Panc1 (cell line): Measurements from ENCODE around the gene SMG6. TPM values are rescaled to one million over a fixed set of nuclear protein-coding genes. Genes with fewer than 3 reads are reported as not detected.

Source experiments
- ATAC-seq: fragments of 200-7000 bp; cut with Tn5 transposase; 2 replicates; pipeline ENCODE4 v1.9.1; 2020; ENCODE audit warnings: mild to moderate bottlenecking, moderate library complexity
- BruUV-seq: library from RNA; stranded (reverse); fragments of 400-500 nt; replicated peaks from 2 replicates; lab custom pipeline; 2021; lab: Mats Ljungman, UMichigan
- CTCF ChIA-PET: fragments of 300-600 bp; sonication (Branson Sonifier 250); formaldehyde crosslinking; loops from one replicate; lab custom pipeline; 2022; ENCODE audit warnings: antibody characterized with exemption; lab: Charles Lee
- POLR2A ChIA-PET: fragments of 300-600 bp; sonication (Branson Sonifier 250); formaldehyde crosslinking; loops from one replicate; lab custom pipeline; 2022; ENCODE audit warnings: antibody characterized with exemption; lab: Charles Lee
- DNase-seq: peaks from one replicate; pipeline ENCODE4 v3.0.0-alpha.2; 2010; ENCODE audit warnings: low read depth, low spot score
- H3K27ac ChIP-seq: 2 replicates; pipeline ENCODE4 v1.5.1; 2011; ENCODE audit warnings: mild to moderate bottlenecking, low read length, inconsistent platforms
- H3K27me3 ChIP-seq: fragments of 200-500 bp; sonication (Bioruptor generic); 2 replicates; pipeline ENCODE4 v1.6.0; 2014; ENCODE audit warnings: low read length, inconsistent platforms; ENCODE audit not compliant: control insufficient read depth, insufficient read depth
- H3K36me3 ChIP-seq: fragments of 200-500 bp; sonication (Bioruptor generic); 2 replicates; pipeline ENCODE4 v1.5.1; 2014; ENCODE audit warnings: inconsistent platforms, mild to moderate bottlenecking, low read length, moderate library complexity; ENCODE audit not compliant: control insufficient read depth, insufficient read depth
- H3K4me1 ChIP-seq: 2 replicates; pipeline ENCODE4 v1.5.1; 2011; ENCODE audit warnings: inconsistent platforms, mild to moderate bottlenecking, low read length, moderate library complexity; ENCODE audit not compliant: control insufficient read depth, insufficient read depth
- H3K4me3 ChIP-seq, 2 experiments: 2 replicates each; pipeline ENCODE4 v1.5.1; 2011 to 2012; ENCODE audit warnings: low read depth in 2 of 2, low read length in 2 of 2, mild to moderate bottlenecking in 2 of 2, inconsistent platforms in 1 of 2, moderate library complexity in 1 of 2
- H3K9me3 ChIP-seq: fragments of 200-500 bp; sonication (Bioruptor generic); 2 replicates; pipeline ENCODE4 v1.5.1; 2014; ENCODE audit warnings: low read depth, mild to moderate bottlenecking, inconsistent platforms, low read length, moderate library complexity; ENCODE audit not compliant: control insufficient read depth, insufficient read depth
- POLR2AphosphoS5 ChIP-seq: IDR thresholded peaks from 2 replicates; pipeline ENCODE4 v1.6.1; 2012; ENCODE audit warnings: mild to moderate bottlenecking, low read depth, low read length, moderate library complexity
- SIN3A ChIP-seq: IDR thresholded peaks from 2 replicates; pipeline ENCODE4 v1.6.1; 2012; ENCODE audit warnings: low read depth, mild to moderate bottlenecking, low read length, moderate library complexity, borderline replicate concordance; ENCODE audit not compliant: insufficient read depth
- TCF7L2 ChIP-seq: IDR thresholded peaks from 2 replicates; pipeline ENCODE4 v1.6.1; 2011; ENCODE audit warnings: mild to moderate bottlenecking, low read depth, low read length, inconsistent platforms
- in situ Hi-C: cut with HindIII; loops from 2 replicates; pipeline ENCODE4 v1.10.0; 2016; ENCODE audit warnings: low sequenced_read_pairs, low pct_unique_long_range_greater_than_20kb
- intact Hi-C: fragments of 100-400 bp; cut with micrococcal nuclease; formaldehyde crosslinking; loops from one replicate; pipeline ENCODE4 v1.10.0; 2022; ENCODE audit not compliant: unreplicated experiment
- total RNA-seq: library from RNA; stranded (reverse); gene quantifications from one replicate; pipeline ENCODE4 v1.2.1, GENCODE V29; 2021; ENCODE audit not compliant: unreplicated experiment
- TF ChIP-seq, protein P1 (sequence below): fragments of 450-650 bp; IDR thresholded peaks from 2 replicates; pipeline ENCODE4 v1.5.1; 2017; ENCODE audit warnings: mild to moderate bottlenecking
- TF ChIP-seq, protein P2 (sequence below), 2 experiments: IDR thresholded peaks; 2 replicates each; pipeline ENCODE4 v1.6.1; 2011 to 2012; ENCODE audit warnings: low read depth in 2 of 2, control low read depth in 1 of 2, low read length in 1 of 2, mild to moderate bottlenecking in 1 of 2, moderate library complexity in 1 of 2; ENCODE audit not compliant: insufficient read depth in 1 of 2

Gene SMG6
- total RNA-seq, 1 experiment from 2014 or later, result 17.8 TPM

DNA sequence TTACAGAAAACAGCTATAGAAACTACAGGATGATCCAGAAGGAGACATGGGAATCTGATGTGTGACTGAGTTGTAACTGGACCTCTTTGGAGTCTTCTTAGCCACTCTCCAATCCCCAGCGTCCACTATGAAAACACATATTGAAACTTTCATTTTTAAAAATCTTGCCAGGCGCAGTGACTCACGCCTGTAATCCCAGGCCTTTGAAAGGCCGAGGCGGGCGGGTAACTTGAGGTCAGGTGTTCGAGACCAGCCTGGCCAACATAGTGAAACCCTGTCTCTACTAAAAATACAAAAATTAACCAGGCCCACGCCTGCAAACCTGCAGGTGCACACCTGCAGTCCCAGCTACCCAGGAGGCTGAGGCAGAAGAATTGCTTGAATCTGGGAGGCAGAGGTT lies 195.4 kb downstream of the SMG6 start:
- CTCF ChIA-PET, result no interaction called here
- ATAC-seq (no peak), DNase-seq (no peak)
- POLR2A ChIA-PET, result no interaction called here
- Histone ChIP-seq H3K4me1 (no peaks in the 10 kb centered on the region), H3K27ac (no peak overlapping the region), H3K36me3 (no peaks in the 10 kb centered on the region), H3K9me3 (no peaks in the 10 kb centered on the region), H3K27me3 (no peaks in the 10 kb centered on the region), H3K4me3 (no peak overlapping the region)
- TF ChIP-seq, protein P1, sequence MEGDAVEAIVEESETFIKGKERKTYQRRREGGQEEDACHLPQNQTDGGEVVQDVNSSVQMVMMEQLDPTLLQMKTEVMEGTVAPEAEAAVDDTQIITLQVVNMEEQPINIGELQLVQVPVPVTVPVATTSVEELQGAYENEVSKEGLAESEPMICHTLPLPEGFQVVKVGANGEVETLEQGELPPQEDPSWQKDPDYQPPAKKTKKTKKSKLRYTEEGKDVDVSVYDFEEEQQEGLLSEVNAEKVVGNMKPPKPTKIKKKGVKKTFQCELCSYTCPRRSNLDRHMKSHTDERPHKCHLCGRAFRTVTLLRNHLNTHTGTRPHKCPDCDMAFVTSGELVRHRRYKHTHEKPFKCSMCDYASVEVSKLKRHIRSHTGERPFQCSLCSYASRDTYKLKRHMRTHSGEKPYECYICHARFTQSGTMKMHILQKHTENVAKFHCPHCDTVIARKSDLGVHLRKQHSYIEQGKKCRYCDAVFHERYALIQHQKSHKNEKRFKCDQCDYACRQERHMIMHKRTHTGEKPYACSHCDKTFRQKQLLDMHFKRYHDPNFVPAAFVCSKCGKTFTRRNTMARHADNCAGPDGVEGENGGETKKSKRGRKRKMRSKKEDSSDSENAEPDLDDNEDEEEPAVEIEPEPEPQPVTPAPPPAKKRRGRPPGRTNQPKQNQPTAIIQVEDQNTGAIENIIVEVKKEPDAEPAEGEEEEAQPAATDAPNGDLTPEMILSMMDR, result no peak
- intact Hi-C loops (no loop called here), in situ Hi-C loops (no loop called here)
- no TSS peak for BruUV-seq

DNA sequence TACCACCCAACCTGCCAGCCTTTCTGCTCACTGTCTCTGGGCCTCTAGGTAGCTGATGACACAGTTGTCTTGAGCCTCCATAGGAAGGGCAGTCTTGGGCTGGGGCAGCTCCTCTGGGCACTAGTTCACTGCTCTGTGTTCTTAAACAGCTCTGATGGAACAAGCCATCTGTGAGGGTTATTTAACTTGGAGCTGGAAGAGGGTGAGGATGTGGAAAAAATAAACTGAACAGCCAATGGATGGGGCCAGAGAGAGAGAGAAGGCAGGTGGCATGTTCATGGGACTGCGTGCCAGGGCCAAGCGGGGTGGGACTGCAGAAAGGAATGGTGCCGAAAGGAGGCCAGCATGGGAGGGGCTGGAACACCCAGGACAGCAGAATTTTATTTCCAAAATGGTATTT lies 196.1 kb downstream of the SMG6 start:
- Histone ChIP-seq H3K27ac (no peak overlapping the region), H3K9me3 (no peaks in the 10 kb centered on the region), H3K36me3 (no peaks in the 10 kb centered on the region), H3K27me3 (no peaks in the 10 kb centered on the region), H3K4me1 (no peaks in the 10 kb centered on the region), H3K4me3 (no peak overlapping the region)
- ATAC-seq (no peak), DNase-seq (no peak)
- ChIA-PET CTCF (no interaction called here), POLR2A (interaction anchor here (0.5 kb wide), 1 partner anchor 123 kb away, joined by 6 read pairs; no protein-coding TSS in a partner anchor)
- BruUV-seq, result no TSS peak
- no peak for TF ChIP-seq SIN3A
- TF ChIP-seq, protein P1, result no peak
- TF ChIP-seq, protein P2, sequence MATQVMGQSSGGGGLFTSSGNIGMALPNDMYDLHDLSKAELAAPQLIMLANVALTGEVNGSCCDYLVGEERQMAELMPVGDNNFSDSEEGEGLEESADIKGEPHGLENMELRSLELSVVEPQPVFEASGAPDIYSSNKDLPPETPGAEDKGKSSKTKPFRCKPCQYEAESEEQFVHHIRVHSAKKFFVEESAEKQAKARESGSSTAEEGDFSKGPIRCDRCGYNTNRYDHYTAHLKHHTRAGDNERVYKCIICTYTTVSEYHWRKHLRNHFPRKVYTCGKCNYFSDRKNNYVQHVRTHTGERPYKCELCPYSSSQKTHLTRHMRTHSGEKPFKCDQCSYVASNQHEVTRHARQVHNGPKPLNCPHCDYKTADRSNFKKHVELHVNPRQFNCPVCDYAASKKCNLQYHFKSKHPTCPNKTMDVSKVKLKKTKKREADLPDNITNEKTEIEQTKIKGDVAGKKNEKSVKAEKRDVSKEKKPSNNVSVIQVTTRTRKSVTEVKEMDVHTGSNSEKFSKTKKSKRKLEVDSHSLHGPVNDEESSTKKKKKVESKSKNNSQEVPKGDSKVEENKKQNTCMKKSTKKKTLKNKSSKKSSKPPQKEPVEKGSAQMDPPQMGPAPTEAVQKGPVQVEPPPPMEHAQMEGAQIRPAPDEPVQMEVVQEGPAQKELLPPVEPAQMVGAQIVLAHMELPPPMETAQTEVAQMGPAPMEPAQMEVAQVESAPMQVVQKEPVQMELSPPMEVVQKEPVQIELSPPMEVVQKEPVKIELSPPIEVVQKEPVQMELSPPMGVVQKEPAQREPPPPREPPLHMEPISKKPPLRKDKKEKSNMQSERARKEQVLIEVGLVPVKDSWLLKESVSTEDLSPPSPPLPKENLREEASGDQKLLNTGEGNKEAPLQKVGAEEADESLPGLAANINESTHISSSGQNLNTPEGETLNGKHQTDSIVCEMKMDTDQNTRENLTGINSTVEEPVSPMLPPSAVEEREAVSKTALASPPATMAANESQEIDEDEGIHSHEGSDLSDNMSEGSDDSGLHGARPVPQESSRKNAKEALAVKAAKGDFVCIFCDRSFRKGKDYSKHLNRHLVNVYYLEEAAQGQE (IDR thresholded peaks at IDR 0.05; ENCODE audit: insufficient read depth in 1 of 2, low read depth in 2 of 2, low read length in 1 of 2), result no peak
- TF ChIP-seq TCF7L2, result no peak
- intact Hi-C loops, result no loop called here
- in situ Hi-C loops, result no loop called here

DNA sequence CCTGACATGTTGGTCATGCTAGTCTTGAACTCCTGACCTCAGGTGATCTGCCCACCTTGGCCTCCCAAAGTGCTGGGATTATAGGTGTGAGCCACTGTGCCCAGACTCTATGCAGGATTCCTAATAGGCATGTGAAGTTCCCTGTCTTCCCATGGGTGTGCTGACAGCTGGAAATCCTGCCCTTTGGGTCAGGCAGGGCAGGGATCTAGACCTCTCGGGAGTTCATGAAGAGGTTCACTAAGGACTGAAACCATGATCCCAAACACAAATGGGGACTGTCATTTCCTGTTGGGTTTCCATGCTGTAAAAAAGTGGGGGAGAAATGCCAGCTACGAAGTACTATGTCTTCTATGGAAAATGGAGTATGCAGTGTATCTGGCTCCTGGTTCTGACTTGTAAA lies 196.5 kb downstream of the SMG6 start:
- DNase-seq (no peak), ATAC-seq (no peak)
- intact Hi-C loops, result no loop called here
- no peaks in the 10 kb centered on the region for H3K27me3 ChIP-seq
- no peak overlapping the region for H3K4me3 ChIP-seq
- POLR2A ChIA-PET, result interaction anchor here (0.5 kb wide), 1 partner anchor 123 kb away, joined by 6 read pairs; no protein-coding TSS in a partner anchor
- no peaks in the 10 kb centered on the region for H3K4me1 ChIP-seq
- no peak overlapping the region for H3K27ac ChIP-seq
- no peaks in the 10 kb centered on the region for H3K36me3 ChIP-seq
- TF ChIP-seq POLR2AphosphoS5 (no peak), TCF7L2 (no peak), SIN3A (no peak)
- TF ChIP-seq, protein P2 (IDR thresholded peaks at IDR 0.05; ENCODE audit: insufficient read depth in 1 of 2, low read depth in 2 of 2, low read length in 1 of 2), result no peak
- TF ChIP-seq, protein P1, result no peak
- no peaks in the 10 kb centered on the region for H3K9me3 ChIP-seq
- no TSS peak for BruUV-seq
- CTCF ChIA-PET, result no interaction called here
- in situ Hi-C loops, result no loop called here
